Measurements from ENCODE around the gene STAB1. TPM values are rescaled to one million over a fixed set of nuclear protein-coding genes. Genes with fewer than 3 reads are reported as not detected.
A peak's percentile ranks its signal among the peaks of the same experiment; 100 is the strongest.

The STAB1 gene
- total RNA-seq, 1 donor from 2014 or later: 0.71 TPM

GRCh38 chr3:52531860-52532516, 36.9 kb downstream of the STAB1 start:
- no peaks in the 10 kb centered on the region for H3K27me3 Mint-ChIP-seq
- H3K4me1 Mint-ChIP-seq: peaks cover 20% of the 10 kb centered on the region
- H3K9me3 Mint-ChIP-seq: no peaks in the 10 kb centered on the region
- TF ChIP-seq, protein P1, sequence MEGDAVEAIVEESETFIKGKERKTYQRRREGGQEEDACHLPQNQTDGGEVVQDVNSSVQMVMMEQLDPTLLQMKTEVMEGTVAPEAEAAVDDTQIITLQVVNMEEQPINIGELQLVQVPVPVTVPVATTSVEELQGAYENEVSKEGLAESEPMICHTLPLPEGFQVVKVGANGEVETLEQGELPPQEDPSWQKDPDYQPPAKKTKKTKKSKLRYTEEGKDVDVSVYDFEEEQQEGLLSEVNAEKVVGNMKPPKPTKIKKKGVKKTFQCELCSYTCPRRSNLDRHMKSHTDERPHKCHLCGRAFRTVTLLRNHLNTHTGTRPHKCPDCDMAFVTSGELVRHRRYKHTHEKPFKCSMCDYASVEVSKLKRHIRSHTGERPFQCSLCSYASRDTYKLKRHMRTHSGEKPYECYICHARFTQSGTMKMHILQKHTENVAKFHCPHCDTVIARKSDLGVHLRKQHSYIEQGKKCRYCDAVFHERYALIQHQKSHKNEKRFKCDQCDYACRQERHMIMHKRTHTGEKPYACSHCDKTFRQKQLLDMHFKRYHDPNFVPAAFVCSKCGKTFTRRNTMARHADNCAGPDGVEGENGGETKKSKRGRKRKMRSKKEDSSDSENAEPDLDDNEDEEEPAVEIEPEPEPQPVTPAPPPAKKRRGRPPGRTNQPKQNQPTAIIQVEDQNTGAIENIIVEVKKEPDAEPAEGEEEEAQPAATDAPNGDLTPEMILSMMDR (IDR thresholded peaks at IDR 0.05): no peak
- no peak overlapping the region for H3K27ac Mint-ChIP-seq
- CTCF ChIA-PET: no interaction called here
- DNase-seq (no peak), ATAC-seq (ENCODE audit: low read depth) (no peak)
- peaks cover 4% of the 10 kb centered on the region for H3K36me3 Mint-ChIP-seq (ENCODE audit: low read depth)
- intact Hi-C loops (cut with micrococcal nuclease): loop anchor here (10.0 kb wide), 5 partner anchors 243 to 633 kb away; partner anchors contain the start of genes ACY1, ITIH1, NEK4 and POC1A
- H3K4me3 Mint-ChIP-seq: peak overlapping the region; percentile 73
- POLR2A ChIA-PET: interaction anchor here (0.5 to 0.6 kb wide), 2 partner anchors 521 to 564 kb away, joined by 3 to 5 read pairs; no protein-coding TSS in a partner anchor

DNA sequence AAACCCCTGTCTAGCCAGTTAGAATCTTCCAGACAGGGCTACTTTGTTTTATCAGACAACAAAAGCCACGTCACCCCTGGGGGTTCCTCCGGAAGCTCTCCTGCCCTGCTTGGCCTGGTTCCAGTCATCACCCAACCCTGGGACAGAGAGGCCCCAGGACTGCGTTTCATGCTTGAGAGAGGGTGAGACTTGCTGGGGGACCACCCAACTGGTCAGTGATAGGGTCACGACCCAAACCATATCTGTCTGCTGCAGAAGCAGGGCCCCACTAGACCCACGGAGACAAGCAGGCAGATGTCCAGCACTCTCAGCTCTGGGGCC, 37.3 kb downstream of the STAB1 start:
- Mint-ChIP-seq H3K36me3 (ENCODE audit: low read depth) (peaks cover 5% of the 10 kb centered on the region), H3K4me1 (peaks cover 24% of the 10 kb centered on the region), H3K9me3 (no peaks in the 10 kb centered on the region), H3K27me3 (no peaks in the 10 kb centered on the region), H3K4me3 (peak overlapping the region; percentile 73), H3K27ac (no peak overlapping the region)
- intact Hi-C loops (cut with micrococcal nuclease): loop anchor here (10.0 kb wide), 5 partner anchors 242 to 632 kb away; partner anchors contain the start of genes ACY1, ITIH1, NEK4 and POC1A
- ATAC-seq (ENCODE audit: low read depth): no peak
- CTCF ChIA-PET: no interaction called here
- DNase-seq: no peak
- TF ChIP-seq, protein P1 (IDR thresholded peaks at IDR 0.05): no peak
- POLR2A ChIA-PET: interaction anchor here (0.5 kb wide), 1 partner anchor 520 kb away, joined by 5 read pairs; no protein-coding TSS in a partner anchor

- H3K27me3 Mint-ChIP-seq: no peaks in the 10 kb centered on the region
- ATAC-seq (ENCODE audit: low read depth) (no peak), DNase-seq (peak; percentile 43)
- peaks cover 30% of the 10 kb centered on the region for H3K4me1 Mint-ChIP-seq
- TF ChIP-seq, protein P1 (IDR thresholded peaks at IDR 0.05): no peak
- peak overlapping the region; percentile 73 for H3K4me3 Mint-ChIP-seq
- H3K27ac Mint-ChIP-seq: no peak overlapping the region
- H3K9me3 Mint-ChIP-seq: no peaks in the 10 kb centered on the region
- CTCF ChIA-PET: no interaction called here
- H3K36me3 Mint-ChIP-seq (ENCODE audit: low read depth): peaks cover 10% of the 10 kb centered on the region
- POLR2A ChIA-PET: no interaction called here
- intact Hi-C loops (cut with micrococcal nuclease): loop anchor here (1.0 to 10.0 kb wide), 6 partner anchors 35 to 632 kb away; partner anchors contain the start of genes ACY1, ITIH1, NEK4 and POC1A
Observed at GRCh38 chr3:52532838-52533622, 37.9 kb downstream of the STAB1 start.

DNA sequence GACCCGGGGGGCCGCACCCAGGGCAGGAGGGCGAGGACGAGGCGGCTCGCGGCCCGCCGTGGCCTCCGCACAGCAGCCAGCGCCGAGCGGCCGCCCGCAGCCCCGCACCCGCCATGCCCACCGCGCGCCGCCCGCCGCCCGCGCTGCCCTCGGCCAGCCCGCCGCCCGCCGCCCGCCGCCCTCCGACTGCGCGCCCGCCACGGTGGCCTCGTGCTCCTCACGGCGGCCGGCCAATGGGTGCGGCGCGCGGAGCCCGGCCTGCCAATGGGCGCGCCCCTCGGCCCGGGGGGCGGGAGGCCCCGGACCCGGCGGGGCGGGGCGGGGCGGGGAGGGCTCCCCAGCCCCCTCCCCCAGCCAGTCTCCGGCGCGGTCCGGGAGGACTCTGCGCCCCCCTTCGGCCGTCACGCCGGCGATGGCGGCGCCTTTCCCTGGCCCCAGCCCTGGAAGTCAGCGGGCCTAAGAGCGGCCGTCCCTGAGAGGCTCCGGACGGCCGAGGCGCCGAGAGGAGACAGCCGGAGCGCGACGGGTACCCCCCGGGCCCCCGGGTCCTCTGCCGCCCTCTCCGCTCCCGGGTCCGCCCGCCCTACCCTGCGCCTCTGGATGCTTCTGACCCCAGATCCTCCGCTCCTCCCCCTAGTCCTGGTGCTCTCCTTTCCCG, 38.6 kb downstream of the STAB1 start, which contains the start of gene NT5DC2:
Gene NT5DC2, minus strand, starts transcription at position 235 of the 658 bp plus-strand sequence. Its CDS starts 120 bp downstream, at position 115.
- CTCF ChIA-PET: no interaction called here
- H3K4me1 Mint-ChIP-seq: peaks cover 36% of the 10 kb centered on the region
- intact Hi-C loops (cut with micrococcal nuclease): loop anchor here (1.0 to 10.0 kb wide), 6 partner anchors 35 to 631 kb away; partner anchors contain the start of genes ACY1, ITIH1, NEK4 and POC1A
- H3K36me3 Mint-ChIP-seq (ENCODE audit: low read depth): peaks cover 11% of the 10 kb centered on the region
- H3K27me3 Mint-ChIP-seq: no peaks in the 10 kb centered on the region
- H3K9me3 Mint-ChIP-seq: no peaks in the 10 kb centered on the region
- DNase-seq (peak; percentile 70), ATAC-seq (ENCODE audit: low read depth) (peak; percentile 49)
- POLR2A ChIA-PET: no interaction called here
- TF ChIP-seq, protein P1 (IDR thresholded peaks at IDR 0.05): no peak
- H3K4me3 Mint-ChIP-seq: peak within 1 kb of the TSS; percentile 79
- no peak within 1 kb of the TSS for H3K27ac Mint-ChIP-seq

All from activated B cell treated with CpG ODN at 0.5 μM for 24 hours (primary cell).